Colonic mucosa (tissue), 4 donors: ENCODE data around the gene CDH1. TPM values are rescaled to one million over a fixed set of nuclear protein-coding genes. Genes with fewer than 3 reads are reported as not detected.
A peak's percentile ranks its signal among the peaks of the same experiment; 100 is the strongest.

Source experiments
- DNase-seq: peaks from one replicate; pipeline ENCODE4 v3.0.0-alpha.2; 2020
- H3K27ac ChIP-seq: fragments of 200-600 bp; one replicate; pipeline ENCODE4 v1.8.0; 2021
- H3K27me3 ChIP-seq: fragments of 200-600 bp; one replicate; pipeline ENCODE4 v1.8.0; 2021
- H3K36me3 ChIP-seq: fragments of 200-600 bp; one replicate; pipeline ENCODE4 v1.8.0; 2021
- H3K4me1 ChIP-seq: fragments of 200-600 bp; one replicate; pipeline ENCODE4 v1.8.0; 2021; ENCODE audit warnings: mild to moderate bottlenecking
- H3K4me3 ChIP-seq: fragments of 200-600 bp; one replicate; pipeline ENCODE4 v1.8.0; 2021
- H3K9ac ChIP-seq, 2 donors: one replicate each; pipeline ENCODE4 v1.7.0; 2013; ENCODE audit warnings: control low read depth in 2 of 2, low read depth in 2 of 2, low read length in 2 of 2
- H3K9me3 ChIP-seq: fragments of 200-600 bp; one replicate; pipeline ENCODE4 v1.8.0; 2021
- intact Hi-C: fragments of 100-400 bp; cut with DNase I; formaldehyde crosslinking; loops from one replicate; pipeline ENCODE4 v1.14.1; 2022
- total RNA-seq, 2 donors: library from RNA; stranded (reverse); fragmentation: NEBNext Ultra II Directional in 1 of 2; extraction: Animal tissue kit (Norgen Biotek cat#: 25700) in 1 of 2; gene quantifications; one replicate each; pipeline ENCODE4 v1.2.1, GENCODE V29; 2021
- TF ChIP-seq, protein P1 (sequence below): fragments of 200-600 bp; IDR thresholded peaks from one replicate; pipeline ENCODE4 v1.8.0; 2022; ENCODE audit warnings: antibody characterized with exemption, mild to moderate bottlenecking
- donor health status: healthy.
- donor health status: DM: no; HTN: no; CAD: no.
- donor health status: DM: no; HTN: no; CAD: no.

Gene CDH1
- total RNA-seq, 2 donors from 2014 or later = 494 to 519 TPM

- DNase-seq = no peak
- intact Hi-C loops = no loop called here
- H3K4me1 ChIP-seq = no peaks in the 10 kb centered on the region
- H3K27me3 ChIP-seq = no peaks in the 10 kb centered on the region
- no peak overlapping the region for H3K27ac ChIP-seq
- no peaks in the 10 kb centered on the region for H3K36me3 ChIP-seq
- H3K9me3 ChIP-seq = no peaks in the 10 kb centered on the region
- no peak overlapping the region for H3K9ac ChIP-seq
- TF ChIP-seq, protein P1, sequence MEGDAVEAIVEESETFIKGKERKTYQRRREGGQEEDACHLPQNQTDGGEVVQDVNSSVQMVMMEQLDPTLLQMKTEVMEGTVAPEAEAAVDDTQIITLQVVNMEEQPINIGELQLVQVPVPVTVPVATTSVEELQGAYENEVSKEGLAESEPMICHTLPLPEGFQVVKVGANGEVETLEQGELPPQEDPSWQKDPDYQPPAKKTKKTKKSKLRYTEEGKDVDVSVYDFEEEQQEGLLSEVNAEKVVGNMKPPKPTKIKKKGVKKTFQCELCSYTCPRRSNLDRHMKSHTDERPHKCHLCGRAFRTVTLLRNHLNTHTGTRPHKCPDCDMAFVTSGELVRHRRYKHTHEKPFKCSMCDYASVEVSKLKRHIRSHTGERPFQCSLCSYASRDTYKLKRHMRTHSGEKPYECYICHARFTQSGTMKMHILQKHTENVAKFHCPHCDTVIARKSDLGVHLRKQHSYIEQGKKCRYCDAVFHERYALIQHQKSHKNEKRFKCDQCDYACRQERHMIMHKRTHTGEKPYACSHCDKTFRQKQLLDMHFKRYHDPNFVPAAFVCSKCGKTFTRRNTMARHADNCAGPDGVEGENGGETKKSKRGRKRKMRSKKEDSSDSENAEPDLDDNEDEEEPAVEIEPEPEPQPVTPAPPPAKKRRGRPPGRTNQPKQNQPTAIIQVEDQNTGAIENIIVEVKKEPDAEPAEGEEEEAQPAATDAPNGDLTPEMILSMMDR = no peak
- H3K4me3 ChIP-seq = no peak overlapping the region
Observed at GRCh38 chr16:68776821-68777485, 39.9 kb downstream of the CDH1 start.

DNA sequence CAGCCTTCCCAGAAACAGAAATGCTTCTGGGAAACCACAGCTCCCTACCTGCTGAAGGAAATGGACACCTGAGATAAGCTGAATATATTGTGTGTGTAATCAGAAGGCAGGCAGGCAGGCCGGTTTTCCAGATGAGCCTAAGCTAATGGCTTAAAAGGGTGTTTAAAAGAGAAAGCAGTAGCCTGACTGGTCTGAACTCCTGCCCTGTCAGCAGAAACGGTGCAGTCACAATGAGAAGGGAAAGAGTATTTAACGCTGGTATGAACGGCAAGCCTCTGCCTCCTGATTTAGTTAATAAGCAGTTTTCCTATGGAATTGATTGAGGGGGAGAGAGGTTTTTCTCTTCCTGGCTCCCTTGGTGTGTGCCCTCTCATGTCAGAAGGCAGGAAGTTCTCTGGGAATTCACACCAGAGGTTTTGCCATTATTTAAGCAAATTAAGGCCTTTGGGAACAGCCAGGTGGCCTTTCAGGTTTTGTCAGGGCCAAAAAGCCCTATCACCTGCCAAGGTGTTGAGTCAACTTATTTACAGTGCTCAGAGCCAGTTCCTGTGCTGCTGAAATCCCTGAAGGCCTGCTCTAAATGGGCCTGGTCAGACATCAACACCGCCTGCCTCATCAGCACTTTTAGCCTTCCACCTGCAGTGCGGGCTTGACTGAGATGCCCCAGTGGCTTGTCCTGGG lies 41.6 kb downstream of the CDH1 start:
- H3K36me3 ChIP-seq = no peaks in the 10 kb centered on the region
- no peaks in the 10 kb centered on the region for H3K4me1 ChIP-seq
- H3K27ac ChIP-seq = peak overlapping the region; percentile 33
- no peaks in the 10 kb centered on the region for H3K27me3 ChIP-seq
- intact Hi-C loops = no loop called here
- no peaks in the 10 kb centered on the region for H3K9me3 ChIP-seq
- H3K4me3 ChIP-seq = no peak overlapping the region
- peak; percentile 43 for DNase-seq
- TF ChIP-seq, protein P1 = no peak
- peak overlapping the region in 1 of 2 donors; percentile 64 for H3K9ac ChIP-seq

- TF ChIP-seq, protein P1 = no peak
- Histone ChIP-seq H3K4me3 (no peak overlapping the region), H3K36me3 (no peaks in the 10 kb centered on the region), H3K9me3 (no peaks in the 10 kb centered on the region), H3K9ac (no peak overlapping the region), H3K27ac (no peak overlapping the region), H3K4me1 (no peaks in the 10 kb centered on the region), H3K27me3 (no peaks in the 10 kb centered on the region)
- peak; percentile 33 for DNase-seq
- intact Hi-C loops = no loop called here
Observed at GRCh38 chr16:68779891-68780290, 42.8 kb downstream of the CDH1 start.

DNA sequence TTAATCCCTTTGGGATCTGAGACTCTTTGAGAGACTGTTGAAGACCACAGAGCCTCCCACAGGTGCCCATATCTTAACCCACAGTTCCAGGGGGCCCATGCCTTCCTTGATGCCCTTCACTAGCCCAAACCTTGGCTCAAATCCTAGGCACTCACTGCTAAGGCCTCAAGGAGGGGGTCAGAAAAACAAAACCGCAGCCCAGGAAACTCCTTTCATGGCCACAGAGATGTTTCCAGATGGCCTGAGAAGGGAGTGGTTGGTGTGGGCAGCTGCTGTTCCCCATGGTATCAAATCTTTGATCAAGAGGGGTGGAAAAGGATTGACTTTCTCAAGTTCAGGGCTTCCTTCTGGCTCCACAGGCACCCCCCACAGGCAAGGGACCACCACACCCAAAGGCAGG lies 44.7 kb downstream of the CDH1 start:
- no peak for DNase-seq
- no peak overlapping the region for H3K27ac ChIP-seq
- H3K27me3 ChIP-seq = no peaks in the 10 kb centered on the region
- TF ChIP-seq, protein P1 = no peak
- H3K4me3 ChIP-seq = no peak overlapping the region
- intact Hi-C loops = no loop called here
- H3K36me3 ChIP-seq = no peaks in the 10 kb centered on the region
- no peaks in the 10 kb centered on the region for H3K4me1 ChIP-seq
- no peak overlapping the region for H3K9ac ChIP-seq
- H3K9me3 ChIP-seq = no peaks in the 10 kb centered on the region

DNA sequence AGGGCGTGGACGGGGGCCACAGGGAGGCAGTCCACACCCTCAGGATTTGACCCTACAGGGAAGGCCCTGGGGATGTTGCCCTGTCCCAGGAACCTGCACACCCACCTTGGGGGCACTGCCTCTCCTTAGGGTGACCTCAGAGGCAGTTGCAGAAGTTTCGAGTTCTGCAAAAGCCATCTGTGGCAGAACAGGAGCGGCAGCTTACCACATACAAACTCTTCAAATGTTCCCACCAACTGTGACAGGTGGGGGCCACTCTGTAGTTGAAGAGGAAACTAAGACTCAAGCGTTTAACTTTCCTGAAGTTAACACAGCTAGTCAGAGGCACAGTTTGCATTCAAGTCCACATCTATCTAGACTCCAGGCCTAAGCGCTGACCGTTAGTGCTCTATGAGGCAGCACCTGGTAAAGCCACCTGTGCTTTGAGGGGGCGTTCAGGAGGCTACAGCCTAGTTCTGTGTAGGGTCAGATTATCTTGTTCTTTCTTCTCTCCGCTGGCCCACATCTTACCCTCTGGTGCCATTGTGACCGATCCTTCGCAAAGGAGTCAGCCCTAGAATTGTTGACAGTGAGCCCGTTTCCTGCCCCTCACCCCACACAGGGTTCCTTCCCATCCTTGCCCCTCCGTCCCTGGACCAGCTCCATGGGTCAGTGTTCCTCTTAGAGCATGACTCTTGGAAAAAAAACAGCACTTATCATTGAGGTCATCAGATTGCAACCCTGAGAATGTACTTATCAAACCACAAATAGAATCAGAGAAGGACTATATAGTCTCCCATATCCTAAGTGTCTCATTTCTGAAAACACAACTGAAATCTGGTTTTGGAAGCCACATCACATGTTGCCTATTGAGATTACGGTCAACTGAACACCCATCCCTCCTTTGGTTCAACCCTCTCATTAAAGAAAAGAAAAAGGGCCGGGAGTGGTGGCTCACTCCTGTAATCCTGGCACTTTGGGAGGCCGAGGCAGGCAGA lies 45.4 kb downstream of the CDH1 start:
- Histone ChIP-seq H3K9ac (no peak overlapping the region), H3K4me1 (no peaks in the 10 kb centered on the region), H3K4me3 (no peak overlapping the region), H3K27ac (no peak overlapping the region), H3K36me3 (no peaks in the 10 kb centered on the region), H3K9me3 (no peaks in the 10 kb centered on the region), H3K27me3 (no peaks in the 10 kb centered on the region)
- TF ChIP-seq, protein P1 = no peak
- intact Hi-C loops = no loop called here
- no peak for DNase-seq
